Hepatocyte (in vitro differentiated cells): ENCODE data around the gene AOX1. TPM values are rescaled to one million over a fixed set of nuclear protein-coding genes. Genes with fewer than 3 reads are reported as not detected.
"Not testable (repeated sequence)": the region's sequence is repeated elsewhere in the genome, so short reads cannot be mapped to it uniquely, and the experiment has no call there.

Experiments
- DNase-seq: peaks from one replicate; pipeline ENCODE4 v3.0.0-alpha.2; 2016; ENCODE audit warnings: low spot score
- H2AFZ ChIP-seq: fragments of 200-600 bp; sonication (generic); 2 replicates; pipeline ENCODE4 v1.6.0; 2016; ENCODE audit warnings: antibody characterized with exemption, mild to moderate bottlenecking
- H3K27ac ChIP-seq: fragments of 200-600 bp; sonication (generic); 2 replicates; pipeline ENCODE4 v1.5.1; 2016; ENCODE audit warnings: mild to moderate bottlenecking
- H3K27me3 ChIP-seq: fragments of 200-600 bp; sonication (generic); 2 replicates; pipeline ENCODE4 v1.6.1; 2016
- H3K36me3 ChIP-seq: fragments of 200-600 bp; sonication (generic); replicated peaks from 2 replicates; pipeline ENCODE4 v1.5.1; 2016; ENCODE audit warnings: low read depth; ENCODE audit not compliant: insufficient read depth
- H3K4me1 ChIP-seq: fragments of 200-600 bp; sonication (generic); 2 replicates; pipeline ENCODE4 v1.5.1; 2016; ENCODE audit warnings: mild to moderate bottlenecking, moderate library complexity; ENCODE audit not compliant: insufficient read depth
- H3K4me2 ChIP-seq: fragments of 200-600 bp; sonication (generic); 2 replicates; pipeline ENCODE4 v1.6.0; 2016
- H3K4me3 ChIP-seq: fragments of 200-600 bp; sonication (generic); 2 replicates; pipeline ENCODE4 v1.5.1; 2016; ENCODE audit warnings: mild to moderate bottlenecking
- H3K79me2 ChIP-seq: fragments of 200-600 bp; sonication (generic); 2 replicates; pipeline ENCODE4 v1.6.0; 2017; ENCODE audit warnings: mild to moderate bottlenecking
- H3K9me2 ChIP-seq: fragments of 200-600 bp; sonication (generic); replicated peaks from 2 replicates; pipeline ENCODE4 v1.6.0; 2017; ENCODE audit warnings: mild to moderate bottlenecking; ENCODE audit not compliant: insufficient read depth
- H3K9me3 ChIP-seq: fragments of 200-600 bp; sonication (generic); 2 replicates; pipeline ENCODE4 v1.5.1; 2016; ENCODE audit warnings: low read depth, mild to moderate bottlenecking
- H4K20me1 ChIP-seq: fragments of 200-600 bp; sonication (generic); 2 replicates; pipeline ENCODE4 v1.6.0; 2016; ENCODE audit warnings: mild to moderate bottlenecking; ENCODE audit not compliant: insufficient read depth, poor library complexity, severe bottlenecking
- EZH2 ChIP-seq: fragments of 200-600 bp; sonication (generic); IDR thresholded peaks from 2 replicates; pipeline ENCODE4 v1.6.1; 2016; ENCODE audit warnings: antibody characterized with exemption, mild to moderate bottlenecking, borderline replicate concordance
- EZH2phosphoT487 ChIP-seq: fragments of 200-600 bp; sonication (generic); IDR thresholded peaks from one replicate; pipeline ENCODE4 v1.6.1; 2018; ENCODE audit warnings: antibody characterized with exemption, mild to moderate bottlenecking, low read depth, moderate library complexity; ENCODE audit not compliant: unreplicated experiment, severe bottlenecking
- WGBS: methylation state at CpG from one replicate; pipeline ENCODE4 v1.1.6; 2016; ENCODE audit warnings: low lambda C conversion rate; ENCODE audit errors: missing lambda C conversion rate; 5-methylcytosine and 5-hydroxymethylcytosine counted together
- polyA plus RNA-seq: library from polyadenylated mRNA; unstranded; fragments of >200 nt; fragmentation: Nextera tagmentation; extraction: Ambion mirVana; gene quantifications from 2 replicates; pipeline ENCODE4 v1.2.1, GENCODE V29; 2016
- total RNA-seq: library from RNA; depleted of rRNA; stranded (reverse); fragments of >200 nt; gene quantifications from 2 replicates; pipeline ENCODE4 v1.2.3, GENCODE V29; 2014
- TF ChIP-seq, protein P1 (sequence below): fragments of 200-600 bp; sonication (generic); IDR thresholded peaks from 2 replicates; pipeline ENCODE4 v1.5.1; 2016; ENCODE audit warnings: antibody characterized with exemption, mild to moderate bottlenecking; ENCODE audit not compliant: poor library complexity

Gene AOX1
- total and polyA plus RNA-seq, 2 experiments from 2014 or later, result 4.7 to 7.4 TPM

DNA sequence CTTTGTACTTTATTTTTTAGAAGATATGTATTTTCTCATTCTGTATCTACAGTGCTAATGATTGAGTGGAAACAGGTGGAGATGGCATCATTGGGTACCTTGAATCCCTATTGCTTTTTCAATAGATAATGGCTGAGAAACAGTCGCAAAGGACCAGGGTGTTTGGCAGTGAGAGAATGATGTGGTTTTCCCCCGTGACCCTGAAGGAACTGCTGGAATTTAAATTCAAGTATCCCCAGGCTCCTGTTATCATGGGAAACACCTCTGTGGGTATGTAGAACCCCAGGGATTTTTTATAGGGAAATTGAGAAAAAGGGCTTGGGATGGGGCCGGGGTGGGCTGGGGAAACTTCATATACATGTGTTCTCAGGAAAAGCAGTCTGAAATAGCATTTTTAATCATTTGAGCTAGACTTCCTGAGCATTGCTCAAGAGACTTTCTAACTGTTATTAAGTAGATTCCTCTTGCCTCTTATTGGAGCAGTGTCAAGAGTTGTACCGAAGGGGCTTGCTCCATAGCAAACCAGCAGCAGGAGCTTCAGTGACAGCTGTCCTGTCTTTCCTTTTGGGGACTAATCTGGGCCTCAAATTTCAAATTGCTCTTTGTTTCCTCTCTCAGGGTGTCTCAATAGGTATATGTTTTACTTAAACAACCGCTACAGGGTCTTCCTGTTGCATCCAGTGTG, 18.9 kb downstream of the AOX1 start:
- Histone ChIP-seq H2AFZ (no peak overlapping the region), H3K4me2 (no peak overlapping the region), H4K20me1 (no peaks in the 10 kb centered on the region), H3K79me2 (no peaks in the 10 kb centered on the region), H3K27ac (peak overlapping the region; percentile 29), H3K27me3 (no peaks in the 10 kb centered on the region), H3K9me3 (no peaks in the 10 kb centered on the region), H3K4me1 (peaks cover 4% of the 10 kb centered on the region), H3K36me3 (no peaks in the 10 kb centered on the region), H3K9me2 (no peaks in the 10 kb centered on the region), H3K4me3 (no peak overlapping the region)
- DNase-seq, result no peak
- TF ChIP-seq, protein P1, sequence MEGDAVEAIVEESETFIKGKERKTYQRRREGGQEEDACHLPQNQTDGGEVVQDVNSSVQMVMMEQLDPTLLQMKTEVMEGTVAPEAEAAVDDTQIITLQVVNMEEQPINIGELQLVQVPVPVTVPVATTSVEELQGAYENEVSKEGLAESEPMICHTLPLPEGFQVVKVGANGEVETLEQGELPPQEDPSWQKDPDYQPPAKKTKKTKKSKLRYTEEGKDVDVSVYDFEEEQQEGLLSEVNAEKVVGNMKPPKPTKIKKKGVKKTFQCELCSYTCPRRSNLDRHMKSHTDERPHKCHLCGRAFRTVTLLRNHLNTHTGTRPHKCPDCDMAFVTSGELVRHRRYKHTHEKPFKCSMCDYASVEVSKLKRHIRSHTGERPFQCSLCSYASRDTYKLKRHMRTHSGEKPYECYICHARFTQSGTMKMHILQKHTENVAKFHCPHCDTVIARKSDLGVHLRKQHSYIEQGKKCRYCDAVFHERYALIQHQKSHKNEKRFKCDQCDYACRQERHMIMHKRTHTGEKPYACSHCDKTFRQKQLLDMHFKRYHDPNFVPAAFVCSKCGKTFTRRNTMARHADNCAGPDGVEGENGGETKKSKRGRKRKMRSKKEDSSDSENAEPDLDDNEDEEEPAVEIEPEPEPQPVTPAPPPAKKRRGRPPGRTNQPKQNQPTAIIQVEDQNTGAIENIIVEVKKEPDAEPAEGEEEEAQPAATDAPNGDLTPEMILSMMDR, result no peak
- TF ChIP-seq EZH2, result no peak
- no peak for TF ChIP-seq EZH2phosphoT487
- WGBS, result 85% methylated on average over 5 of the region's 5 CpGs

DNA sequence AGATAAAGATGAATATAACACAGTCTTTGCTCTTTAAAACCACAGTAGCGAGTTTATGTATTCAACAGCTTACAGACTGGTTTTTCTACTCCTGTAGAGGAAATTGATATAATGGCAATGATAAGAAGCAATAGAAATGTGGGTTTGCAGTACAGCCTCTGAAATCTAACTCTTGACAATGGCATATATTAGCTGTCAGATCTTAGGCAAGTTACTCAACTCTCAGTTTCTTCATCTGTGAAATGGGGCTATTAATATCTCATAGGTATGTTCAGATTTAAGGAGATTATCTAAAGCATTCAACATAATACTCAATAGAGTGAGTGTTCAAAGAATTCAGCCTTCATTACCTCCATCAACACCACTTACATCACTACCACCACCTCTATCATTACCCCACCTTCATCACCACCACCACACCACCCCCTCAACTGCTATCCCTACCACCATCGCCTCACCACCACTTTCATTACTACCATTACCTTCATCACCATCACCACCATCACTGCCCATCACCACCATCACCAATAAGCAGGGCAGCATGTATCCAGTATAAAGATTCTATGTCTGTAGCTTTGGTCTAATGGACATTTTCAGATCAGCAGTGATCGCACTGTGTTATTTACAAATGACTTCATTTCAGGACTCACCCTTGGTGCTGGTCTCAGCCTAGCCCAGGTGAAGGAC, 22.7 kb downstream of the AOX1 start:
- no peaks in the 10 kb centered on the region for H3K36me3 ChIP-seq
- no peaks in the 10 kb centered on the region for H3K9me2 ChIP-seq
- 57% methylated on average over 3 of the region's 3 CpGs for WGBS
- H3K4me3 ChIP-seq, result no peak overlapping the region
- H3K79me2 ChIP-seq, result no peaks in the 10 kb centered on the region
- H2AFZ ChIP-seq, result no peak overlapping the region
- peaks cover 4% of the 10 kb centered on the region for H3K4me1 ChIP-seq
- no peaks in the 10 kb centered on the region for H3K27me3 ChIP-seq
- DNase-seq, result no peak
- no peak overlapping the region for H3K27ac ChIP-seq
- H4K20me1 ChIP-seq, result no peaks in the 10 kb centered on the region
- H3K4me2 ChIP-seq, result no peak overlapping the region
- H3K9me3 ChIP-seq, result no peaks in the 10 kb centered on the region
- TF ChIP-seq EZH2phosphoT487 (no peak), EZH2 (no peak)
- TF ChIP-seq, protein P1, result no peak

DNA sequence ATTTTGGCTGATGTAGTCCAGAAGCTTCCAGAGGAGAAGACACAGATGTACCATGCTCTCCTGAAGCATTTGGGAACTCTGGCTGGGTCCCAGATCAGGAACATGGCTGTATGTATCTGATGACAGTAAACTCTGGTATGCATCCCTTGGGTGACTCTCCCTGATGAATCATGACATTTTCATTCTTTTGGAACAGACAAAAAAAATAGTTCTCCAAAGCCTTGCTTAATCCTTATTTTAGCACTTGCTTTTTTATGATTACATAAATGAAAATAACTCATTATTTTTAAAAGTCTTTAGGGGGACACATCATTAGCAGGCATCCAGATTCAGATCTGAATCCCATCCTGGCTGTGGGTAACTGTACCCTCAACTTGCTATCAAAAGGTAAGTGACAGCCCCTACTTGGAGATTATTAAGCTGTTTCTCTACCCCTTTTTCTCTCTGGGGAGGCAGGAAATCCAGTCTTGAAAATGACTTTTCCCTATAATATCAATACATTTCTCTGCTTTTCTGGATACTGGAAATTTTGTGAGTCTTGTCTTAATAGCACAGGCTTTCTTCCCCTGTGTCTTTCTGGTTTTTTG, 23.3 kb downstream of the AOX1 start:
- no peaks in the 10 kb centered on the region for H3K36me3 ChIP-seq

DNA sequence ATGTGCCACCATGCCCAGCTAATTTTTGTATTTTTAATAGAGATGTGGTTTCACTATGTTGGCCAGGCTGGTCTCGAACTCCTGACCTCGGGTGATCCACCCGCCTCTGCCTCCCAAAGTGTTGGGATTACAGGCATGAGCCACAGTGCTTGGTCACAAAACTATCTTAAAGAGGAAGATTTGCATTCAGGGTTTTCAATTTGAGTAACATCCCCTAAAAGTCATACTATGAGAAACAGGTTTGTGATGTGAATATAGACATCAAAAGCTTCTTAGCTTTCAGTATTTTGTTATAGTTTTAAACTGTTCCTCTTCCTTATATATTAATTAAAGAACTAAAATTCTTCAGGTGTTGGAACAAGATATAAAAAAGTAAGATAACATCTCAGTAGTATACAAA, 24.4 kb downstream of the AOX1 start:
- 95% methylated on average over 3 of the region's 3 CpGs for WGBS
- not testable (repeated sequence) for H3K4me1 ChIP-seq, H3K79me2 ChIP-seq

More for the DNA sequence above, 23.3 kb downstream of the AOX1 start:
- no peaks in the 10 kb centered on the region for H3K9me3 ChIP-seq
- H3K9me2 ChIP-seq, result no peaks in the 10 kb centered on the region
- no peak overlapping the region for H3K4me3 ChIP-seq
- no peaks in the 10 kb centered on the region for H3K79me2 ChIP-seq
- H3K4me1 ChIP-seq, result no peaks in the 10 kb centered on the region
- no peak overlapping the region for H3K4me2 ChIP-seq
- no peak overlapping the region for H2AFZ ChIP-seq
- TF ChIP-seq EZH2phosphoT487, result no peak
- TF ChIP-seq, protein P1, result no peak
- TF ChIP-seq EZH2, result no peak
- H3K27ac ChIP-seq, result no peak overlapping the region
- H3K27me3 ChIP-seq, result no peaks in the 10 kb centered on the region
- no peak for DNase-seq
- no peaks in the 10 kb centered on the region for H4K20me1 ChIP-seq

More for the DNA sequence above, 24.4 kb downstream of the AOX1 start:
- not testable (repeated sequence) for H2AFZ ChIP-seq, H3K27me3 ChIP-seq, H3K9me3 ChIP-seq, H4K20me1 ChIP-seq, H3K9me2 ChIP-seq, DNase-seq, H3K36me3 ChIP-seq, H3K4me3 ChIP-seq, H3K4me2 ChIP-seq, H3K27ac ChIP-seq
